D341Med (cell line): ENCODE data around the gene USP51.
"Not testable (repeated sequence)": the region's sequence is repeated elsewhere in the genome, so short reads cannot be mapped to it uniquely, and the experiment has no call there.

Source experiments
- DNase-seq: peaks from one replicate; pipeline ENCODE4 v3.0.0; 2012; ENCODE audit warnings: low spot score

The USP51 gene

DNA sequence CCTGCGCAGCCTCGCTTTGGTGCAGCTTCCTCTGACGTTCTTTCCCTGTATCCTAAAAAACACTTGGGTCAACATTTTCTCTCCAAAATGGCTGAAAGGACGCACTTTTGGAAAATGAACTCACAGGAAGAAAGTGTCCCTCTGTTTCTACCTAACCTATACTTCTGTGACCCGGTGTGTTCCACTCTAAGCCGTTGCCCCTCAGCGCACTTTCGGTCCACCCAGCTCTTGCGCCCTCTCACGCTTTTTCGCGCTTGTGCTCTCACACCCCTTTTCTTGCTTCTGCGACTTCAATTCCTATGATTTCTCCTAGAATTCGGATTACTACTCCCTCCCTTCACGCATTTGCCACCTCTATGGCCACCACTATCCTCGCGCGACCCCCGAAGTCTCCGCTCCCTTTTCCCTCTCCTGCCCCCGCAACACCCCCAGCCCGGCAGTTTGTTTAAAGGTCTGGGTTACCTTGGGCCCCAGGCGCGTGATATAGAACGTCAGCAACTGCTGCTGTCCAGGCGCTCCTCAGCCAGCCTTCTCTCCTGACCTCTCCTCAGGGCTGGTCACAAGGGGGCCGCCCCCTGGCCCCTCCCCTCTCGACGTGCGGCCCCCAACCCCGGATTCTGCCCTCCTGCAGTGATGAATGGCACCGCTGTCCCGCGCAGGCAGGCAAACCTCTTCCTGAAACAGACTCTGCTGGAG lies at the start of gene USP51:
USP51 (minus strand) TSS at position 535 of the 696 bp plus-strand sequence. CDS start 909 bp downstream, outside the sequence.
- peak; percentile 38 for DNase-seq

DNA sequence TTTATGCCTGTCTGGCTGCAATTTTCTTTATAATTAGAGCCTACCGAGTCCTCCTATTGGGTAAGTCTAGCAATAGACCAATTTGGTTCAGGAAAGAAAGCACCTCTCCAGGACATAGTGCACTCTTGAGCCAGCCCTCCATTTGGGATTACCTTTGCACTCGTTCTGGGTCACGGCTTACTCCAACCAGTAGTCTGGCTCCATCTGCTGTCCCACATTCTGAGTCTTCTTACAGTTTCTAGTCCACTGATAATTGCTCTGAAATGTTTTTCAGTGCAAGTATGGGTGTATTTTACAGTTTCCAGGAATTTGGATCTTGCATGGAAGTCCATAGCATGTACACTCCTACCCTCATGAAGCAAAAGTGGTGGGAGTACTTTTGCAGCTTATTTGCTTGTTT lies 34.8 kb upstream of the USP51 start:
- no peak for DNase-seq

DNA sequence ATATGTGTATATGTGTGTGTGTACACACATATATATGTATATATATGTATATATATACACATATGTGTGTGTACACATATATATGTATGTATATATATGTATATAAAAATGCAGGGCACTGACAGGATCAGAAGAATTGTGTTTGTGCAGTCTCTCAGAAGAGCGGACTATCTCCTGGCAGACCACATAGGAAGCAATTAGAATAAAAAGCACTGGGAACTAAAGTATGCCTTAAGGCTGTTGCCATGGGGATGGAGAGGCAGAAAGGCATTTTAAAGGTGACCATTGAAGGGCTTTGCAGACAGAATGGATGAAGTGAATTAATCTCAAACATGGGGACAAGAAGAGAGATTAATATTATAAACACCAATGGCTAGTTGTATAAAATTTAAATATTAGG lies 33.7 kb upstream of the USP51 start:
- DNase-seq = no peak

DNA sequence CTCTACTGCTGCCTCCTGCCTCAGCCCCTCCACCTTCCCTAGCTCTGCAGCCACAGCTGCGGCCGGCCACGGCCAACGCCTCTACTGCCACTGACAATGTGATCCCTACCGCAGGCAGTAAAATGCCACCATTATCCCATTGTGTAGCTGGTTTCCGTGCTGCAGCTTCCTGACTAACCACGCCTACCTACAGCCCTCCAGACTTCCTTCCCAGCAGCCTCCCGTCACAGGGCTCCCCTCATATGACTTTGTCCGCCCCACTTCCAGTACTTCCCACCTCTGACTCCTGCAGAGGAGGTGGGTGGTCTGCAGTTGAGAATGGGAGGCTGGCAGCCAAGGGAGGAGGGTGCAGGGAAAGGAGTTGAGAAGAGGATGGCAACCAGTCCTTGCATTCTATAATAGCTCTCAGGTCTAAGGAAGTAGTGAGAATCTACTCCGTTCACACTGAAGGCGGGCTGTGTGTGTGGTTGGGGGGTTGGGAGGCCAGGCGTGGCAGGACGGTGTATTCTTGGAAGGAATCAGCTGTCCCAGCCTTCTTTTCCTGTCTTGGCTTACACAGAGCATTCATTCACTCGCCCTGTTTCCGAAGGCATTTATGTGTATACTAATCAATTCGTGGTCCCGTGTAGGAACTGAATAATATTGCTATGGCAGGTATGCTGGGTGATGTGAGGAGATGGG lies 33.1 kb upstream of the USP51 start:
- DNase-seq = no peak

DNA sequence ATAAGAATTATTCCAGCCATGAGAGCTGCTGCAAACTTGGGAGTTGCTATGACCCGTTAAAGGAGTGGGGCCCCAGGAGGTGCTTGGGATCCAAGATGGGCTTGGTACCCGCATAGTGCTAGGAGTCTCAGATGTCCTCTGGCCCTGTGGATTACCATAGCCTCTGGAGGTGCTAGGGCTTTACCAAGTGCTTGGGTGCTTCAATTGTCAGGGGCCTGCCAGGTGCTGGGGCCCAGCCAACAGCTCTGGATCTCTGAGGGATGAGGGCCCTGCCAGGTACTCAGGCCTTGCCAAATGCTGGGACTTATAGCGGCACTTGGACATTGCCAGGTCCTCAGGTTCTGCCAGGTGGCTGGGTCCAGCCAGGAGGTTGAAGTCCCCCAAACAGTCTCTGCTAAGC lies 32.0 kb upstream of the USP51 start:
- DNase-seq = no peak

DNA sequence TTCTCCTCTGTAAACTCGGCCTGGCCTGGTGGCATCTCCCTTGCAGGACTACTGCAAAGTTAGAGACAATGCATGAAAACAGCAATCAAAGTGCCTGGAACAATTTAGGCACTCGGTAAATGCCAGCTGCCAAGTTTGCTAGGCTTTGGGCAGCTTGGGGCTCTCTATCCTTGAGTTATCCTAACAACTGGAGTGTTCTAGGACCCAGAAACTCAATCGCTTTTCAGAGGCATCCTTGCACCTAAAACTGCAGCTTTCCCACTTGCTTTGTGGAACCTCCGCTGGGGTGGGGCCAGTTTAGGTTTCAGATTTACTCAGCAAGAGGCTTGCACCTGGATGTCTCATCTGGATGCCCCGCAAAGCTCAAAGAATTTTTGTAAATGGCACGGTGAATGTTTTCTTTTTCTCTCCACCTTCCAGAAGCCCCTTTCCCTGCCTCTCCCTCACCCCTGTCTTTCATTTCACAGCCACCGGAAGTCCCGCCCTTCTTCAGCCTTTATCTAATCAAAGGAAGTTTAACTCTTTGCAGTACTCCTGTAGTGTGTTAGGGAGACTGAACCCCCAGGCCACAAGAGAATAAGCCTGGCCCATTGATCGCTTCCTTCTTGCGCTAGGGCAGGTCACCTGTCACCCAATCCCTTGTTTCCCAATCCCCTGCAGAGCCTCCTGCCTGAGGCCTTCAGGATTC lies 27.3 kb upstream of the USP51 start:
- DNase-seq = not testable (repeated sequence)

DNA sequence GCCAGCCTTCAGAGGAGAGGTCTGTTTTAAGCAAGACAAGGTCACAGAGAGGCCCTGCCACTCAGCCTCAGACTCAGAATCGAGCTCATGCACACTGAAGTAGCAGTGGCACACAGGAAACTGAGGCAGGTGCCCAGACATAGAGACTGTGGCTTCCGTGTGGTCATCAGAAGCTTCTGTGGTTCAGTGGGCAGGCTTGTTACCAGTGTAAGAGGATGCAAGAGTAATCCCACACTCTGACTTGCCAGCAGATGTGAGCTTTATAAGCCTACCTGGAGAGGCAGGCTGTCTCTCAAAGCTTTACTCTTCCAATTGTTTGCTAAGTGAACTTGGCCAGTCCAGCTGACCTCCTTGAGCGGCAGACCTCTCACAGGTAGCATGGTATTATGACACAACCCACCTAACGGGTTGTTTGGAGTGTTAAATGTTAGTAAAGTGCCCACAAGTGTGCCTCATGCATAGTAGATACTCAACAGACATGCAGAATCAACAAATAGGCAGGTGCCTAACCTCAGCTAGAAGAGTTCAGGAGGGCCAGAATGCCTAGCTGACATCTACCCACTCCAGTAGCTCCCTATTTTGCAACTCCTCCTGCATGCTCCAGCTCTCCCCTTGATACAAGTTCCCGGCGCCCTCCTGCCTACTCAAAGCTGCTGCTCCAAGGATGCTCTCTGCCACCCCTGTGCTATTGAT lies 23.5 kb upstream of the USP51 start:
- not testable (repeated sequence) for DNase-seq

DNA sequence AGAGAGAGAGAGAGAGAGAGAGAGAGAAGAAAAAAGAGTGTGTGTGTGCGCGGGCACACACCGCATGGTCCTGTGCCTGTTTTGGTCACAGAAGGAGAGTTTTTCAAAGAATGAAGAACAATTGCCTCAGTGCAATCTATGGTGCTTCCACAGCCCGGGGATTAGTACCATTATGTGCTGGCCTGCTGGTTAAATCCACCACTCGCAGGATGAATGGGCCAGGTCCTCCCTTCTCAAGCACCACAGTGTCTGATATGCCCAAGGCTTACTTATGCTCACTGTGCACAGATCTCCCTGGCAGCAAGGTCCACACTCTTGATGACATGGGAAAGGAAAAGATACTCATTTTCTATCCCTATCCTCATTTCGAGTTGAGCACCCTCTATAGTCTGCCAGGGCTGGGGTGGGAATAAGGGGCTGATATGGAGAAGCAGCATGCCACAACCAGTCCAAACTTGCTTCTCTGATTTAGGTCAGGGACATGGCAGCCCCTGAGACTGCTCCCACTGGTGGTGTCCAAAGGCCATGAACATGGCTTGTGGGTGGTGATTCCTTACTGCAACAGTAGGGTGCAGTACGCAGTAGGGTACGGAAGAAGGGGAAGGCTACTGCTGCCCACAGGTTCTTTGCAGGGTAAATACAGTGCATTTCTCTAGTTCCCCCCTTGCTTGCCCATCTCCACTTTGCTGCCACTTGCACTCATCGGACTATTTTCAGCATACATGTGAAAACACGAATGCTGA lies 18.9 kb upstream of the USP51 start:
- DNase-seq = not testable (repeated sequence)

DNA sequence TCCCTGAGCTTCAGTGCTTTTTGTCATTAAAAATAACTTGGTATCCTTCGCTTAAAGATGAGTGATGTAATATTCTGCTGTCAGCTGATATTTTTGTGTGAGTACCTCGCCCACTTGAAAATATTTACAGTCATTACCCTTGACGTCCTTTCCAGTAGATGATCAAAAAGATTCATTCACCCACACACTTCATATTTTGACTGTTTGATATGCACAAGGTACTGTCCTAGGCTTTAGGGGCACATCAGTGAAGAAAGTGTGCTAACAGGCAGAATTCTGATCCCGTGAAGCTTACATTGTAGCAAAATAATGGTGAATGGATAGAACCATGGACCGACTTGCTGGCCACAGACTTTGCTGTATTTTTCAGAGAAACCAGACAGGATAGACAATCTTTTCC lies 18.1 kb upstream of the USP51 start:
- not testable (repeated sequence) for DNase-seq

DNA sequence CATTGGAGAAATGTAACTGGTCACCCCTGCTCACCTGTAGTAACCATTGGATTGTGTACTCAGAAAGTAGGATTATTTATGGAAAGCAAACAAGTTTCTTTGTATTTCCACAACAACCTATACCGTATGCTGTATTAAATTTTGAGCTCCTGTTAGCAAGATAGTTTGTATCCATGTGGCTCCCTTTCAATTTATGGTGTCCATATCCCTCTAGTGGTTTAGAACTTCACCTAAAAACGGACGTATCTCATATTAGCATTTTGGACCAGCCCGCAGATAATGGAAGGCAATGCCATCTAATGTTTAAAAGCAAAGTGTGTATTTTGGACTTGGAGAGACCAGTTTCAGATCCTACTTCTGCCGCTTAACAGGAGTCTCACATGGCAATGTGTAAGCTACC lies 17.4 kb upstream of the USP51 start:
- not testable (repeated sequence) for DNase-seq

DNA sequence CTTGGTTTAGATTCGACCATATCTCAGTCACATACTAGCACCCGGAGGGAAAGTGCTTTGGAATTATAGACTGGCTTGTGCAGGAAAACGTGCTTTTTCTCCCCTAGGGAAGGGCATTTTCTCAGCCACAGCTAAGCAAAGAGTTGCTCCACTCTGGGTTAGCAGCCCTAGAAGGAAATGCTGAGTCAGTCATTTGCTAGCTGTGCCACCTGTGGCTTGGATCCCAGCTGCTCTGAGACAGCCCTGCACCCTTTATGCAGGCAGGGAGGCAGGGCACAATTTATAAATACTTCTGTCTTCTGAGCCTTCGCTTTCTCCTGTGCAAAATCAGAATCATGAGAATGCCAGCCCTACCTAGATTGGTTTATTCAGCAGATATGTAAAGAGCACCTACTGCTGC lies 1.3 kb upstream of the USP51 start:
- DNase-seq = no peak

DNA sequence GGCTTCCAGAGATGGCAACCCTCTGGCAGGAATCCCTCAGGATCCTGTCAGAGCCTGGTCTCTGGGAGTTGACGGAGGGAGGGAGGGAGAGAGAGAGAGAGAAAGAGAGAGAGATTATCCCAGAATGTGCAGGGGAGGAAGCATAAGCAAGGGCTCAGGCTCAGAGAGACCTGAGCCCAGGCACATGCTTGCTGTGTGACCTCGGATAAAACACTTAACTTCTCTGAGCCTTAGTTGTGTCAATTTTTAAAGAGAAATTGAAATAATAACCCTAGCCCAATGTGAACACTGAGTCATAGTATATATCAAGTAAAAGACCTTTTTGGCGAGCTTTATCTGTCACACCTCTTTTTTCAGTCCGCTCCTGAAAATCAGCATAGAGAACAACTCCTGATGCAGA lies 473 bp upstream of the USP51 start:
- DNase-seq = no peak

DNA sequence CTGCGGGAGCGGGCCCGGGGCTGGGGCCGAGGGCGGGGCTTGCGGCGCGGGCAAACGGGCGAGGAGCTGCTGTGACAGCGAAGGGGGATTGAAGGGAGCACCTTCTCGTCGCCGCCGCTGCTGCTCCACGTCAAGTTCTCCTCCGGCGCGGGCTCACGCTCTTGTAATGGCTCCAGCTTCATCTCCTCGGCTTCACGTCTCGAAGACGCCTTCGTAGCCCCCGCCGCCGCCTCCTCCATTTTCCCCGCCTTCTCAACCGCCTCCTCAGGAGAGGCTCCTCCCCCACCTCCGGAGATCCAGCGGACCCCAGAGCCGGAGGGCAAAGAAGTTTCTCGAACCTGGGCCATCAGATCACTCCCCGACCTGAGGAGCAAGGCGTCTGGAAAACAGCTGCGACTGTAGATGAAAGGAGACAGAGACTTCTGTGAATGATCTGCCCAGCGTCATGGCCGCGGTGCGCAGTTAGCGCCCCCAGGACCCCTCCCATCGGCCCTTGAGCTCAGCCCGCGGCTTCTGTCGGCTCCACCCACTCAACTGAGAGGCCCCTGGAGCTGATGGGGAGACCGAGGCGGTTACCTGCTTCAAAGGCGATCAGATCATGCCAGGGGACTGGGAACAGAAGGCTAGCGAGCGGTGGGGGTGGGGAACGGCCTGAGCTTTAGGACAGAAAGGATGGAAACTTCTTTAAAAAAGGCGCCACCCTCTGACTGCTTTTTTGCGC lies 895 bp downstream of the USP51 start:
- DNase-seq = peak; percentile 75

DNA sequence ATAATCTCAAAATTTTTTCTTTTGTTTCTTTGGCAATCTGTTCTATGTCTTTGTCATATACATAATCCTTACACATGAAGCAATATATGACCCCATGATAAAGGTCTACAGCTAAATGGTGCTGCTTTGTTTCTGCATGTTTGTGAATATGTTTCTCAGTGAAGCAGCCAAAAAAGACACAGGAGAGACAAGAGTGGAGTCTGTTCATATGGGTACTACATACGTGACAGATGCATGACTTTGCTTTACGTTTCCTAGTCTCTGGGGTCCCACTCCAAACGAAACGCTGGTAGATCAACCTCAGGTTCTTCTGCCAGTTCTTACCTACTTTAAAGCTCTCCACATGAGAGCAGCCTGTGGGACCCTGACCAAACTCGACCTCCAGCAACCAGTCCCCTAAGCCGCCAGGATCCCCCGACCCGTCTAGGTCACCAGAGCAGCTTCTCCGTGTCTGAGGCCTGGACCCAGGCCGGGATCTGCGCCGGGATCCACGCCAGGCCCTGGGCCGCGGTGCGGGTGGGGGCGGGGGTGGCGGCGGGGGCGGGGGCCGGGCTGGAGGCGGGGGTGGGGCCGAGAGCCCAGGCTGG lies 1.5 kb downstream of the USP51 start:
- no peak for DNase-seq

DNA sequence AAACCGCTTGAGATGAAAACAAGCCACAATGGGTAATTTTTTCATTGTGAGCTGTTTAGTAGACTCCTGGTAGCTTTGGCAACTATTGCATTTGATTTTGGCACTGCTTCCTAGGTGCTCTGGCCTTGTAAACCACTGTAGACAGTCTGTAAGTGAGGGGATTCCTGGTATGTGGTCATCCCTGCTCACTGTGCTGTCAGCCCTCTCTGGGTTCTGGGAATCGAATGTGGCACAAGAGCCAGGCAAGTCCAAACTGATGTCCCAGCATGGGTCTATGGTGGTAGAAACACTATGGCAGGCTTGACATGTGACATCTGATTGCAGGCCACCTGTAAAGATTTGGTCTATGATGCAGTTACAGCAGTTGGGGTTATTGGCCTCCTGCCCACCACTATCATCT lies 2.5 kb downstream of the USP51 start:
- no peak for DNase-seq

DNA sequence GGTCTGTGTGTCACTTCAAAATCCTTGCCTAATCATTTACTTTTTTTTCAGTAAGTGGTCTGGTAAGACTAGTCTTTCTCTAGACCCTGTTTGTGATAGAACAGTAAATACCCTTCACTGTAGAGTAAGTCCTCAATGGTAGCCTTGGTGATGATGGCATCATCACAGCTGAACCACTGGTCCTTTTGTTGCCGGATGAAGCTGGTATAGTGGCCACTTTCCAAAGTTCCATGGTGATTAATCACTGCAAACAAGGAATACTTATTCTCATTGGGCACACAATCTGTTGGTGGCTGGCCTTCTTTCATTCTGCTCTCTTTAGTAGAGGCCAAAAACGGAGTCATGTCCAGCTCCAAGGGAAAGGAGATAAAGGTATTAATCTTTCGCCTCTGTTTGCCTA lies 2.9 kb downstream of the USP51 start:
- no peak for DNase-seq

DNA sequence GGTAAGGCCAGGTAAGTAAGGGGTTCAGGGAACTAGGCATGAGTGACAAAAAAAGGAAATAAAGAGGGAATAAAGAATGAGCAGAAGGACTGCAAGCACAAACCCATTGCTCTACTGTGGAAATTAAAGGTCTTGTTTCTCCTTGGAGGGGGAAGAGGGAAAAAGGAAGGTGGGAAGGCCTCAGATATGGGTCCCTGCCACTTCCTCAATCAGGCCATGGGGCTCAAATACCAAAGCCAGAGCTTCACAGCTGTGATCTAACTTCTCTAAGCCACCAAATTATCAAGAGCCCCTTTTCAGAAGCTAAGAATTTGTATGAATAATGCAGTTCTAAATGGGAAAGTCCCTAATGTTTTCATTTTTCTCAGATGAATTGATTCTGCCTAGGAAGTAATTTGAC lies 4.7 kb downstream of the USP51 start:
- no peak for DNase-seq

DNA sequence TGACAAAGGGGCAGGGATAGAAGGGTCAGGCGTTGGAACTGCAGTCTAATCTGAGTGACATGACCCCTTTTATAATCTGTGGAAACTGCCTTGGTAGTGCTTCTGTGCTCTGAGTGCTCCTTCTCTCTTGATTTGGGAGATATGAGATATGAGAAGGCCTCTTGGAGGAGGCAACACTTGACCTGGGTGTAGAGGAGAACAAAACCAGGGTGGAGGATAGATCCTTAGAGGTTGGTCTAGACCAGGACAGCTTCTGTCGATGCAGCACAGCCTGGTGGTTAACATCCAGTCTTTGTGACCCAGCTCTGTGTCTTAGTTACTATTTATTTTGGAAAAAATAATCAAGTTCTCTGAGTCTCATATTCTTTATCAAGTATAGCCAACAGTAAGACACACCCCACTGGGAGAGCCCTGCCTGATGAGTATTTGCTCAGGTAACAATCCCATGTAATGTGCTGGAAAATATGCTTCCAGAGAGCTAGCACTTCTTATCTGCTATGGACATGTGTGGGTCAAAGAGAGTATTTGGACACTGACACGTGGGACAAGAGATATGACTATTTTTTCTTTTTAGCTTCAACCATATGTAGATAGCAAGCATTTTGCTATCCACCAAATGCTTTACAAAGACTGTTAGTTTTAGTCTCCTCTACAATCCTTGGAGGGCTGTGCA lies 9.1 kb downstream of the USP51 start:
- DNase-seq = no peak

DNA sequence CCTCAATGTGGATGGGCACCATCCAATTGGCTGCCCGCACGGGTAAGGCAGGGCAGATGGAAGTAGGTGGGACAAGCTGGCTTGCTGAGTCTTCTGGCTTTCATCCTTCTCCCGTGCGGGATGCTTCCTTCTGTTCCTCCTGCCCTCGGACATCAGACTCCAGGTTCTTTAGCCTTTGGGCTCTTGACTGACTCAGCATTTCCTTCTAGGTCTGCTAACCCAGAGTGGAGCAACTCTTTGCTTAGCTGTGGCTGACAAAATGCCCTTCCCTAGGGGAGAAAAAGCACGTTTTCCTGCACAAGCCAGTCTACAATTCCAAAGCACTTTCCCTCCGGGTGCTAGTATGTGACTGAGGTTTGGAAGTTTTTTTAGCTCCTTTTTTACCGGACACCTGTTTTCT lies 9.7 kb downstream of the USP51 start:
- DNase-seq = not testable (repeated sequence)

DNA sequence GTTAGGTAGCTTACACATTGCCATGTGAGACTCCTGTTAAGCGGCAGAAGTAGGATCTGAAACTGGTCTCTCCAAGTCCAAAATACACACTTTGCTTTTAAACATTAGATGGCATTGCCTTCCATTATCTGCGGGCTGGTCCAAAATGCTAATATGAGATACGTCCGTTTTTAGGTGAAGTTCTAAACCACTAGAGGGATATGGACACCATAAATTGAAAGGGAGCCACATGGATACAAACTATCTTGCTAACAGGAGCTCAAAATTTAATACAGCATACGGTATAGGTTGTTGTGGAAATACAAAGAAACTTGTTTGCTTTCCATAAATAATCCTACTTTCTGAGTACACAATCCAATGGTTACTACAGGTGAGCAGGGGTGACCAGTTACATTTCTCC lies 23.9 kb downstream of the USP51 start:
- DNase-seq = not testable (repeated sequence)
